HG02759 (cell line): ENCODE measurements around the gene CD24.
"Not testable (repeated sequence)": the region's sequence is repeated elsewhere in the genome, so short reads cannot be mapped to it uniquely, and the experiment has no call there.

Source experiments
- ATAC-seq: cut with Tn5 transposase; IDR thresholded peaks from one replicate; pipeline ENCODE4 v1.9.1; 2021; ENCODE audit warnings: mild to moderate bottlenecking, moderate library complexity; ENCODE audit not compliant: unreplicated experiment

Gene CD24, protein sequence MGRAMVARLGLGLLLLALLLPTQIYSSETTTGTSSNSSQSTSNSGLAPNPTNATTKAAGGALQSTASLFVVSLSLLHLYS

DNA sequence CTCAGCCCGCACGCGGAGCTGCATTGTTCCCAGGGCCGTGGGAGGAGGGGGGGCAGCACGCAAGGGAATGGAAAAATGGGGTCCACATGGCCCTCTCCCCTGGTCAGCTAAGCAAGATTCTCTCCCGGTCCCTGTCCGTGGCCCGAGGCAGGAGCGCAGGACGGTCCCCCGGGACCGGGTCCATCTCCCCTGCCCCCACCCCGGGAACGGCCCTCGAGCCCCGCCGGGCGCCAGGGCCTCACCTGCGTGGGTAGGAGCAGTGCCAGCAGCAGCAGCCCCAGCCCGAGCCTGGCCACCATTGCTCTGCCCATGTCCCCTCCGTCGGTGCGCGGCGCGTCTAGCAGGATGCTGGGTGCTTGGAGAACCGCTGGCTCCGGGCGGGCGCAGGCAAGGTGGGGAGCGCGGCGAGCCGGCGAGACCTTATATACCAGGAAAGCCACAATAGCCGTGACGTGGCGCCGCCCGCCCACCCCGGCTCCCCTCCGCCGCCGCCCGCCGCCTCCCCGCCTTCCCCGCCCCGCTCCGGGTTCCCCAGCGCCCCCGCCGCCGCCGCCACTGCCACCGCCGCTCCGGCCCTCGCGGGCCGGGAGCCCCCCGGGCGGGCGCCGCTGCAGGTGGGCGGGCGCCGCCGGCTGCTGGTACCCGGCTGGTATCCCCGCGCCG, at the start of gene CD24:
TSS of gene CD24 (minus strand) at position 394 of the 663 bp plus-strand sequence. CDS start at position 311, 83 bp downstream.
- peak; percentile 30 for ATAC-seq

DNA sequence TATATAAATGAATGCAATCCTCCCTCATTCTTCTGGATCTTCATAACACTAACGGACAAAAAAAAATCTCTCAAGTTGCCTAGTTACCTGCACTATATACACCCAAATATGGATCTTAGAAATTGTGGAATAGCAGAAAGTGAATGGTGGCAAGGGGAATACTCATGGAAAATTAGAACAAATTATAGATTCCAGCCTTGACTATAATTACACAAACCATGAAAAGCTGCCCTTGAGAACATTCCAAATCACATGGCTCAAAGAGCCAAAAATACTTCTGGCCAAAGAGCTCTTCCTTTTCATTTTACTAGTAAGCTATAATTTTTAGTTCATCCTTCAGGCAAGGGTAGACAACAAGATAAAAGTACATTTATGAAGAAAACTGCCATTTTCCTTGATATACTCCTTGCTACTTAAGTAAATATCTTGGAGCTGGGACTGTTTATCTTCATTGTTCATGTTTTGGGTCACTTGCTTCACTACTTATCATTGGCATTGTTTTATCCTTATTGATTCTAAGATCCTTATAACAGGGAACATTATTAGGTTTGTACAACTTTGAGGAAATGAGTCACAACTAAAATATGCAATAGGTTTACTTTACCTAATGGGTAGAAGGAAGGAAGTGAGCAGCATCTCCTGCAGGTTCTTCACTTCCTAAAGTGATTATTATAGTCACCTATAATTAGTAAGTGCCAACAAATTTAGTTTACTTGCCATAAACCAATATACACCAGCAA, 47.1 kb upstream of the CD24 start:
- no peak for ATAC-seq

DNA sequence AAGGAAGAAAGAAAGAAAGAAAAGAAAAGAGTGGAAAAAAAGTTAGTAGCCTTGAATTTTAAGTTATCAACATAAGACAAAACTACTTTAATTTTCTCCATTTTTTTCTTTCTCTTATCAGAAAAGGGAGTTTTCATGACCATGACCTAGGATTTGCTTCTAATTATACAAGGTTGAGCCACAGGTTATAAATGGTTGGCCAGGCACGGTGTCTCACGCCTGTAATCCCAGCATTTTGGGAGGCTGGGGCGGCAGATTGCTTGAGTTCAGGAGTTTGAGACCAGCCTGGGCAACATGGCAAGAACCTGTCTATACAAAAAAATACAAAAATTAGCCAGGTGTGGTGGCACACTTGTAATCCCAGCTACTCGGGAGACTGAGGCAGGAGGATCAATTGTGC, 45.7 kb upstream of the CD24 start:
- no peak for ATAC-seq

DNA sequence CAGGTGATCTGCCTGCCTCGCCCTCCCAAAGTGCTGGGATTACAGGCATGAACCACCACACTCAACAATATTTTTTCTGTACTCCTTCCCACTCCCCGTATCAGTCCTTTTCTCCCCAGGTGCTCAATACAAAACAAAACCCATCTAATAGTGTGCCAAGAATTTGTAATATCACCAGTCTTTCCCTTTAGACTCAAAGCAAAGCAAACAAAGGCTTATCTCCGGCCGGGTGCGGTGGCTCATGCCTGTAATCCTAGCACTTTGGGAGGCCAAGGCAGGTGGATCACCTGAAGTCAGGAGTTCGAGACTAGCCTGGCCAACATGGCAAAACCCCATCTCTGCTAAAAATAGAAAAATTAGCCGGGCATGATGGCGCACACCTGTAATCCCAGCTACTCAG, 45.1 kb upstream of the CD24 start:
- ATAC-seq = not testable (repeated sequence)

DNA sequence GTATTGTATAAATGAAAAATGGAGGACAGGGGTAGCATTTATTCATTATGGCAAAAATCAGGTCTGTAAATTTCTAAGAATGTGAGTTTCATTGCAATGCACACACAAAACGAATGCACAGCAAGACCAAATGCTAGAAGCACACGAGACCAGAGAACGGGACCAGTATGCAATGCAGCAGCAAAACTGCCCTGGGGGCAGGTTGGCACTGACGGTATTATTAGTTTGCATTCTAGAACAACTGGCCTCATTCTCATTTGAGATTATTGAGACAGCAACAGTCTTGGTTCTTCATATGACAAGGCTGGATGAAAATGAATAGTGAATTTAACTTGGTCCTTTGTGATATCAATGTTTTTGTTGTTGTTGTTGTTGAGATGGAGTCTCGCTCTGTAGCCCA, 44.5 kb upstream of the CD24 start:
- no peak for ATAC-seq

DNA sequence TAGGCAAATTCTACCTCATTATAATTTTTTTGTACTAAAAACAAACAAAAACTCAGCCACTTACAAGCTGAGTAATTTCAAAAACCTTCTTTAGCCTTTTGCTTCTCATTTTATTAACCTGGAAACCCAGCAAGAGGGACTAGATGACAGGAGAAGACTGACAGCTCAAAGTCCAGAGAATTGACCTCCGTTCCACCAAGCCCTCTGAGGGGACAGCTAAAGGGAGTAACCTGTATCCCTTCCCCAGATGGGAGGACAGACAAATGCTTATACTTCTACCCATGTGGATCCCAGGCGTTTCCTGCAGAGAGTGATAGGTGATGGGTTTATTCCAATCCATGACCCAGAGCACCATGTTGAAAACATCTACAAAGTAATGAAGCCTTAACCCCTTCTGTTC, 35.0 kb upstream of the CD24 start:
- no peak for ATAC-seq

DNA sequence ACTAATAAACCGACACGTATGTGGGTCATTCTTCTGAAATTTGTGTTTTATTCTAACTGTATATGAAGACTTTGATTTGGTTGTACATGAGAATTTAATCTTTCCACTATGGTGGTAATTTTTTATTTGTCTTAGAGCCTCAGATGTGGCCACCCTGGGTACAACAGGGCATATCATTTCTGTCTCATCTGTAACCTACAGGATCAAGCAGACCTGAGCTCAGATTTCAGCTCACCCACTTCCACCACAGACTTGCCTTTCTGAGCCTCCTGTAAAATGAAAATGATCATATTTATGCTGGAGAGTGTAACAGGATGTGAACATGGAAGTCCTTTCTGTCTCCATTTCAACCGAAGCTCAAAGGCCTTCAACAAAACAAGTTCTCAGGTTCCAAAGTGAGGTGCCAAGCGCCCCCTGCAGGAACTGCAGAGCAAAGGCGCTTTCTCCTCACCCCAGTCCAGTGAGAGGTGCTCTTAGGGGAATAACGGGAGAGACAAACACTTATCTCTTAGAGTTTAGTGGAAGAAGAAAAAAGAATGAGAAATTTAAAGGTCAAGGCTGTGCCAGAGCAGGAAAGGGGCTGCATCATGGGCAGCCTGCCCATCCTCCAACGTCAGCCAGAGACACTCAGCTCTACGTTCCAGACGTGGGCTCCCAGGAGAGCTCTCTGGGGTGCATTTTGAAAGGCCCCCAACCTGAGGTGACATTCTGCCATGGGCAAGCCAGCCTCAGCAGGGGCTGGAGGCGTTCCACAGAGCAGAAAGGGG, 23.0 kb upstream of the CD24 start:
- ATAC-seq = no peak

DNA sequence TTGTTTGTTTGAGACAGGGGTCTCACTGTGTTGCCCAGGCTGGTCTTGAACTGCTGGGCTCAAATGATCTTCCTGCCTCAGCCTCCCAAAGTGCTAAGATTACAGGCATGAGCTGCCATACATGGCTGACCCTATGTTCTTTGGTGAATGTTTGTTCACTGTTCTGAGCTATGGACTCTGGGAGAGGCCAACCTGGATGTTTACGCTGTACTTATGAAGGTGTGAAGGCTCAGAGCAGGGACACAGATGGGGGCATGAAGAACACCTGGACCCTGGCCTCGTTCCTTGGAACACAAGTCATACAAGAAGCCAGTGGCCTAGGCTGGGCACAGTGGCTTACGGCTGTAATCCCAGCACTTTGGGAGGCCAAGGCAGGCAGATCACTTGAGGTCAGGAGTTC, 21.1 kb upstream of the CD24 start:
- ATAC-seq = no peak

DNA sequence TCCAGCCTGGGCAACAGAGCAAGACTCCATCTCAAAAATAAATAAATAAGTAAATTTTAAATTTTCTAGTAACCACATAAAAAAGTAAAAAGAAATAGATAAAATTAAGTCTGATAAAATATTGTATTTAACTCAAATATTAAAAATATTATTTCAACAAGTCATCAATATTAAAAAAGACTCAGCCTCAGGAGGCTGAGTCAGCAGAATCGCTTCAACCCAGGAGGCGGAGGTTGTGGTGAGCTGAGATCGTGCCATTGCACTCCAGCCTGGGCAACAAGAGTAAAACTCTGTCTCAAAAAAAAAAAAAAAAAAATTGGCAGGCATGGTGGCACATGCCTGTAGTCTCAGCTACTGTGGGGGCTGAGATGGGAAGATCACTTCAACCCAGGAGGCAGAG, 15.2 kb upstream of the CD24 start:
- ATAC-seq = not testable (repeated sequence)

DNA sequence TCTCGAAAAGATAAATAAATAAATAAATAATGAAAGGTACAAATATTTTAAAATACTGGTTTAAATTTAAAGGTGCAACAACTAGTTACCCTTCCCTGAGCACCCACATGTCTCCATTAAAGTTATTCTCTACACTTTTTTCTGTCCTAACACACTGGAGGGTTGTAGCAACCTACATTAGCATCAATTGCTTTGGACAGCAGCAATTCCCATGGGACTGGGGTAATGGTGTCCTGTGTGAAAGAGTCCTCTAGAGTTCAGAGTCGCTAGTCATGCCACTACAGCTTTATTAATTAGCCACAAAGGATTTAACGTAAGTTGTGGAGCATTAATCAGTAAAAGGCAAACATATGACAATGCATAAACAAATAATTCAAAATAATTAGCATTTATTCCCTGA, 14.1 kb upstream of the CD24 start:
- ATAC-seq = no peak

DNA sequence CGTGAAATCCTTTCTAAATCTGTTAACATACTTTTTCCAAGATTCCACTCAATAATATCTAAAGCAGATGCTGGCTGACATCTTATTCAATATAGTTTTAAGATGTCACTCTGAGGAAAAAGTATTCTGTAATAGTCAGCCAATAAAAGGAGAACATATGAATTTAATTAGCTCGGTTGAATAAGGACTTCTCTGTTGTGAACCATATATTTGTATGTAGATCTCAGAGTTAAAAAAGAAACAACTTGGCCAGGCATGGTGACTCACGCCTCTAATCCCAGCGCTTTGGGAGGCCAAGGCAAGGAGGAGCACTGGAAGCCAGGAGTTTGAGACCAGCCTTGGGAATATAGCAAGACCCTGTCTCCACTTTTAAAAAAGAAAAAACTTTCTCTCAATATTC, 7.4 kb upstream of the CD24 start:
- no peak for ATAC-seq

DNA sequence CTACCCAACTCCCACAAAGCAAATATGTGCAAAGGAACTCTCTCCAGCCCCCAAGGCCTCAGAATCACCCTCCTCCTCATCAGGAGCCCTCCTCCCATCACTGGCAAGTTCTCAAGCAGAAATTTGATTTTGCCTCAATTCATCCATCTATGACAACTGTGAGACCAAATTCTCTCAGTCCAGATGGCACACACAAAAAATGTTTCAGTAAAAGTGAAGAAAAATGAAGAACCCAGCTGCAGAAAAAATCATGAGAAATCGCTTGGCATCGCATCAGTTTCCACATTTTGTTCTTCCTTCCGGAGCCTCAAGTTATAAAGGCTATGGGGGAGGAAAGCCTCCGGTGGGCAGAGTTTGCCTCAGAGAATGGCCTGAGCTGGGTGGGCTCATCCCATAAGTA, 6.4 kb upstream of the CD24 start:
- no peak for ATAC-seq

DNA sequence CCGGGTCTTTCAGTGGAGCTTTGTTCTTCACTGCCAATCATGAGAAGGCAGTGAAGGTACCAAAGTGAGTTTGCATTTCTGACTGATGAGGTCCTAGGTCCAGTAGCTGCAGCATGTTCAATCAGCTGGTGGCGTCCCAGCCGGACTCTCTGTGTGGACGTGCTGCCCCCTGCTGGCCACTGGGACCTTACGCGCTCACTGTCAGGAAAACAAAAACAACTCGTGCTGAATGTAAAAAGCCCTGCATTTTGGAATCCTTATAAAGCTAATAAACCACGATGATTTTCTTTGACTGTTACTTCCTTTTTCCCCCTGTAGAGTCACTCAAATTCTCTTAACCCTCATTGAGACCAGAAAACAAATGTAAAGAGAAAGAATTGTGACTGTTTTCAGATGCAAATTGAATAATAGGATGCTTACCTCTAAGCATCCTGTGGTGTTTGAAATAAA, 4.9 kb upstream of the CD24 start:
- ATAC-seq = peak; percentile 48

DNA sequence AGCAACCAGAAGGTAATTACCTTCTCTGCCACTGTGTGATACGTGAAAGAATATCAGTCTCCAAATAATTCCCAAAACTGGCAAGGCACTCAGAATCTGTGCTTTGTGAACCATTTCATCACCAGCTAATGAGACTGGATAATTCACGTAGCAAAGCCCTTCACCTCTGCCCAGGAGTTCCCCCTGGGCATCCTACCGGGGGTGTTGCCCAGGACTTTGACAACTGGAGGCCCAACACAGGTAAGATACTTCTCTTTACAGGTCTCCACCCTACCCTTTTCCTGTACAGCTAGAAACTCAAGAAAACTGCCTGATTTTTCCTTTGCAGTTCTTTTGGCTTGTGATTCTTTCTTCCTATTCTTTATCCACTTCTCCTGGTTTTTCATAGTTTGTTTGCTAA, 2.7 kb upstream of the CD24 start:
- ATAC-seq = no peak

DNA sequence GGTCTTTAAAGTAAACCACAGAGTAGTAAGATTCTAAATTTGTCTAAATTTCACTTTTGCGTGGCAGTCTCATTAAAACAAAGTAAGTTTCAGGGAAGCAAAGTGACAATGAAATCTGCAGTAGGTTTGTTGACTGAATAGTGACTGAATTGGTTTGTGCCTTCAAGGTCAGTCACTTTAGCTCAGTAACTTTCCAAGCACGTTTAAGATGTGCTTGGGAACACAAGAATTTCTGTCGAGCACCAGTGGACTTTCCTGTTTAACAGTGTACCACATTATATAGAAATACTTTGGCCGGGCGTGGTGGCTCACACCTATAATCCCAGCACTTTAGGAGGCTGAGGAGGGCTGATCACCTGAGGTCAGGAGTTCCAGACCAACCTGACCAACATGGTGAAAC, 1.7 kb upstream of the CD24 start:
- no peak for ATAC-seq

DNA sequence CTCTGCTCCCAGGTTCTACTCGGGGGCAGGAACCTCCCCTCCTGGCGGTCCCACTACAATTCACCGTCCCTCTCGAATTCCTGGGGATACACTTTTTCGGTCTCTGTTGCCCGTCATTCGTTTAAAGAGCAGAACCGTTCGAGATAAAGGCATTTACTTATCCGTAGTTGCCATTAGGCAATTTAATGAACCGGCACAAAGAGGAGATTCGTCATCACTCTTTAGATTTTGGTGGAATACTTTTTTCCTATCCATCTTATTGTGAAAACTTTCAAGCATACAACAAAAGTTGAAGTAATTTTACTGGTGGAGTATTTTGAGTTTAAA, 1.2 kb upstream of the CD24 start:
- no peak for ATAC-seq

DNA sequence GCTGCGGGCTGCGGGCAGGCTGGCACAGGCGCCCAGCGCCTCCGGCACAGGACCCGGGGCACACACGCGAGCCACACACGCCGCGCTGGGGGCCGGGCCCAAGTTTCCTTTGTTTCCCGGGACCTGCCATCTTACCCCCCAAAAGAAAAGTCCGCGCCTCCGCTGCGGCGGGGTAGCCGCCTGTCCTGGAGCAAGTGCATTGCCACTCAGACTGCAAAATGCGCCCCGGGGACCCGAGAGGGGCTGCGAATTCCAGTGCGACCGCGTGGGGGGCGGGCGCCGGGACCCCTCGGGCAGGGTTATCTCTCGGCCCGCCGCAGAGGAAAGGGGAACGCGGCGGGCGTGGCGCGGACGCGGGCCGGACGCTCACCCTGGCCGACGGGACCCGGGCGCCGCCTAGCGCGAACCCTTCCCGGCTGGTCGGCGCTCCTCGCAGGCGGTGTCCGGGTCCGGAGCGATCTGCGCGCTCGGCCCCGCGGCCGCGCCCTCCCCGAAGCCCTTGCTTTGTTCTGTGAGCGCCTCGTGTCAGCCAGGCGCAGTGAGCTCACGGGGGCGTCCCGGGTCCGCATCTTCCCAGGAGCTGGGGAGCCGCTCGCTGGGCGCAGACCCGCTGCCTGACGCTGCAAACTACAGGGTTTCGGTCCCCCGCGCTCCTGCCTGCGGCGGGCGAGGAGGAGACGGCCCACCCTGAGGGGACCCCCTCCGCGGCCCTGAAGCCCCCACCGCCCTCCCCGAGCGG, 639 bp upstream of the CD24 start:
- ATAC-seq = peak; percentile 73

DNA sequence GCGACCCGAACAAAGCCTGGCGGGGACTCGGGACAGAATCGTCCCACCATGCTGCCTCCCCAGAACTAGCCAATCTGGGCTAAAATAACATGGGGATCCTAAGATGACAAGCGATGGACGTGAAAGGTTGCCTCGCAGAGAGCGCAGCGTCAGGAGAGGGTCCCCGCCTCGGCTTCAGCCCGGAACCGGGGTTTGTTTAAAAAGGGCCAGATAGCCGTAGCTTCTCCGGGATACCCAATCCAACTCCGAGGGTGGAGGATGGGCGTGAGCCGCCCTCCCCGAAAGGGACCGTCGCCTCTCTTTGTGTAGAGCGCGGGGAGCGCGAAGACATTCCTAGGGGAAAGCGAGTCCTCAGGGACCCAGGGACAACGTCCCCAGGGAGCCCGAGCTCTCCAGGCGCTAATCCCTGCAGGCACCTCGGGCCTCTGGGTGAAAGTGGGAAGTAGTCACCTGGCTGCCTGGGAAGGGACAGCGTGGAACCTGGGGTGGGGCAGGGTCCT, 643 bp downstream of the CD24 start:
- ATAC-seq = no peak

DNA sequence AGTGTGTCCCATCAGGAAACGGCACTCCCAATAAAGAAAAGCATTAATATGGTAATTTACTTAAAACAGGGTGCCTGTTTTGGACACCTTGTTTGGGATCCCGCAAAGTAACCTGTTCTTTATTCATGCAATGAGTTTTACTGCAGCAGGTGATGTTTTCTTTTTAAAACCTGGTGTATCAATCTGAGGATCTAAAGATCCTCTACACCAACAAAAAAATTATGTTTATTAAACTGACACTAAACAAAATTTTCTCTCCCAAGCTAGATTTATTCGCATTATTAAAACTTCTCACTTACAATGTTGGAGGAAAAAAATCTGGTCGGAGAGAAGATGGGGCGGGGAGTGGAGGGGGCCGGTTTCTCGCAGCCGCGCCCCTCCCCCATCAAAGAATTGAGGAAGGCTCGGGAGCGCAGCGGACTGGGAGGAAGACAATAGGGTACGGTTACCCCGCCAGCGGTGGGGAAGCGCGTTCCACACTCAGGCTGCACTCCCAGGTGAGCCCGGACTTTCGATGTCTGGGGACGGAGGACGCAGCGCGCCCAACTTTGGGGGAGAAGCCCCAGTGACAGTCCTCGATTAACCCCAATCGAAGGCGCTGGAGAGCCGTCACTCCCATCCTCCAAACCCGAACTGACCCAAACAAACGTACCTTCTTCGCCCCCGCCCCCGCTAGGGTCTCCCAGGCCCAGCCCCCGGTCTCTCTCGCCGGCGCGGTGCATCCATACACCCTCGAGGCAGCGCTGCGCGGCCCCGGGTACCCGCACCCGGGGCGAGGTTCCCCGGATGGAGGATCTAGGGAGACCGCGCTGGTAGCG, 1.3 kb downstream of the CD24 start:
- ATAC-seq = no peak

DNA sequence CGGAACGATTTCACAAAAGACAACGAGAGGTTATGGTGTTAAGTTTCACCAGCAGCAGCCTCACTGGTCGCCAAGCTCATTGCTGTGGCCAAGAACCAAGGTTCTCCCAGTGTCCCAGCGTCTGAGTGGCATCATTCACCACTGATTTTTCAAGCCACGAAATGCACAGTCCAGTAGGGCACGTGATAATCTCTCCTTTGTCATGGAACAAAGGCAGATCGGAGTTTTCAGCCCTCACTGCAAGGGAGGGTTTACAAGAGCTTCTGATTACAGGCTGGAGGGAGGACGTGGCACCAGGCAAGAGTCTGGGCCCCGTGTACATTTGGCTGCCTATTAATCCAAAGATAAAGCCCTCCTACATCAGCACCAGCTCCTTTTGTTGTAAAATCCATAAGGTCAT, 2.0 kb downstream of the CD24 start:
- no peak for ATAC-seq
